Common myeloid progenitor, CD34-positive (primary cell): ENCODE results near the gene TMEM209.

Source experiments
- CTCF ChIA-PET: fragments of 350-600 bp; sonication (Branson Sonifier 250); formaldehyde crosslinking; loops from one replicate; lab custom pipeline; 2021; ENCODE audit warnings: antibody characterized with exemption; lab: Charles Lee
- POLR2A ChIA-PET: fragments of 350-600 bp; sonication (Branson Sonifier 250); formaldehyde crosslinking; loops from one replicate; lab custom pipeline; 2021; ENCODE audit warnings: antibody characterized with exemption; lab: Charles Lee
- DNase-seq, 3 donors: peaks; one replicate each; pipeline versions ENCODE4 v3.0.0 to v3.0.0-alpha.2; 2013
- H3K27ac ChIP-seq, 2 experiments: 1 replicate in 1 of 2; 2 replicates in 1 of 2; pipeline ENCODE4 v1.7.0; 2013; ENCODE audit warnings: inconsistent platforms in 2 of 2, low read length in 2 of 2, mild to moderate bottlenecking in 2 of 2, low read depth in 1 of 2, moderate library complexity in 1 of 2; ENCODE audit not compliant: severe bottlenecking in 2 of 2, insufficient read depth in 1 of 2, poor library complexity in 1 of 2
- H3K27me3 ChIP-seq, 5 experiments: replicated peaks in 2 of 5; 1 replicate in 3 of 5; 2 replicates in 2 of 5; pipeline versions ENCODE4 v1.6.1 to v1.7.0; 2013; ENCODE audit warnings: low read length in 4 of 5, mild to moderate bottlenecking in 2 of 5, moderate library complexity in 2 of 5, inconsistent platforms in 1 of 5; ENCODE audit not compliant: insufficient read depth in 5 of 5, control insufficient read depth in 4 of 5
- H3K36me3 ChIP-seq, 4 experiments: 1 replicate in 2 of 4; 2 replicates in 2 of 4; pipeline versions ENCODE4 v1.6.1 to v1.7.0; 2013; ENCODE audit warnings: low read length in 3 of 4, control low read depth in 1 of 4, mild to moderate bottlenecking in 1 of 4; ENCODE audit not compliant: control insufficient read depth in 4 of 4, insufficient read depth in 4 of 4
- H3K4me1 ChIP-seq, 4 experiments: 1 replicate in 3 of 4; 2 replicates in 1 of 4; pipeline versions ENCODE4 v1.6.1 to v1.7.1; 2013; ENCODE audit warnings: low read length in 3 of 4, mild to moderate bottlenecking in 3 of 4, control low read depth in 1 of 4, inconsistent platforms in 1 of 4, moderate library complexity in 1 of 4; ENCODE audit not compliant: control insufficient read depth in 4 of 4, insufficient read depth in 4 of 4; ENCODE audit errors: control extremely low read depth in 1 of 4
- H3K4me3 ChIP-seq, 7 experiments: 1 replicate in 4 of 7; 2 replicates in 3 of 7; pipeline versions ENCODE4 v1.5.1 to v1.7.0; 2013; ENCODE audit warnings: mild to moderate bottlenecking in 7 of 7, low read length in 6 of 7, moderate library complexity in 6 of 7, inconsistent platforms in 2 of 7, low read depth in 2 of 7, control low read depth in 1 of 7; ENCODE audit not compliant: insufficient read depth in 4 of 7, control insufficient read depth in 1 of 7; ENCODE audit errors: extremely low read depth in 1 of 7
- H3K9me3 ChIP-seq, 5 experiments: 1 replicate in 4 of 5; 2 replicates in 1 of 5; pipeline versions ENCODE4 v1.6.1 to v1.7.1; 2013; ENCODE audit warnings: low read length in 4 of 5, mild to moderate bottlenecking in 2 of 5, inconsistent platforms in 1 of 5, low read depth in 1 of 5, moderate library complexity in 1 of 5; ENCODE audit not compliant: control insufficient read depth in 4 of 5, insufficient read depth in 2 of 5; ENCODE audit errors: control extremely low read depth in 1 of 5
- WGBS: methylation state at CpG from one replicate; pipeline ENCODE4 v1.1.5; 2013; ENCODE audit not compliant: insufficient coverage; 5-methylcytosine and 5-hydroxymethylcytosine counted together

TMEM209 gene

GRCh38 chr7:130157700-130158099 lies 47.5 kb downstream of the TMEM209 start:
- ChIA-PET CTCF (interaction anchor here (0.9 kb wide), 1 partner anchor 16 kb away, joined by 3 read pairs; no protein-coding TSS in a partner anchor), POLR2A (interaction anchor here (0.7 kb wide), 1 partner anchor 8 kb away, joined by 3 read pairs; no protein-coding TSS in a partner anchor)
- Histone ChIP-seq H3K4me3 (no peak overlapping the region), H3K9me3 (peaks cover 0 to 11% (median 0%) of the 10 kb centered on the region in 5 experiments), H3K27ac (no peak overlapping the region), H3K27me3 (no peaks in the 10 kb centered on the region), H3K36me3 (peaks cover 2 to 23% (median 16%) of the 10 kb centered on the region in 4 experiments), H3K4me1 (peaks cover 0 to 2% (median 0%) of the 10 kb centered on the region in 4 experiments)
- DNase-seq, result no peak
- WGBS, result 88% methylated on average over 7 of the region's 7 CpGs

GRCh38 chr7:130156140-130156539 lies 49.1 kb downstream of the TMEM209 start:
- no peak overlapping the region for H3K4me3 ChIP-seq
- WGBS, result 98% methylated on average over 7 of the region's 7 CpGs
- POLR2A ChIA-PET, result no interaction called here
- H3K27ac ChIP-seq, result no peak overlapping the region
- peaks cover 0 to 2% (median 0%) of the 10 kb centered on the region in 4 experiments for H3K4me1 ChIP-seq
- CTCF ChIA-PET, result interaction anchor here (1.2 kb wide), 1 partner anchor 9 kb away, joined by 3 read pairs; no protein-coding TSS in a partner anchor
- H3K36me3 ChIP-seq, result peaks cover 0 to 10% (median 7%) of the 10 kb centered on the region in 4 experiments
- H3K27me3 ChIP-seq, result no peaks in the 10 kb centered on the region
- no peak for DNase-seq
- peaks cover 0 to 11% (median 0%) of the 10 kb centered on the region in 5 experiments for H3K9me3 ChIP-seq

GRCh38 chr7:130154501-130155317 lies 50.5 kb downstream of the TMEM209 start:
- CTCF ChIA-PET, result no interaction called here

GRCh38 chr7:130154131-130154500 lies 51.1 kb downstream of the TMEM209 start:
- Histone ChIP-seq H3K27me3 (no peaks in the 10 kb centered on the region), H3K4me1 (peaks cover 0 to 7% (median 5%) of the 10 kb centered on the region in 4 experiments), H3K9me3 (peaks cover 0 to 6% (median 0%) of the 10 kb centered on the region in 5 experiments), H3K27ac (no peak overlapping the region), H3K36me3 (no peaks in the 10 kb centered on the region), H3K4me3 (no peak overlapping the region)
- ChIA-PET POLR2A (no interaction called here), CTCF (interaction anchor here (0.9 kb wide), 1 partner anchor 82 kb away, joined by 3 read pairs; no protein-coding TSS in a partner anchor)
- no peak for DNase-seq
- WGBS, result 70% methylated on average over 3 of the region's 6 CpGs

More at GRCh38 chr7:130154501-130155317, 50.5 kb downstream of the TMEM209 start:
- no peak overlapping the region for H3K4me3 ChIP-seq
- H3K27me3 ChIP-seq, result no peaks in the 10 kb centered on the region
- H3K36me3 ChIP-seq, result peaks cover 0 to 1% (median 0%) of the 10 kb centered on the region in 4 experiments
- peaks cover 0 to 5% (median 0%) of the 10 kb centered on the region in 4 experiments for H3K4me1 ChIP-seq
- WGBS, result 94% methylated on average over 31 of the region's 31 CpGs
- POLR2A ChIA-PET, result no interaction called here
- no peak for DNase-seq
- H3K9me3 ChIP-seq, result peaks cover 0 to 6% (median 0%) of the 10 kb centered on the region in 5 experiments
- no peak overlapping the region for H3K27ac ChIP-seq

GRCh38 chr7:130153211-130153908 lies 51.8 kb downstream of the TMEM209 start:
- CTCF ChIA-PET, result interaction anchor here (0.9 kb wide), 1 partner anchor 81 kb away, joined by 3 read pairs; no protein-coding TSS in a partner anchor
- WGBS, result 89% methylated on average over 17 of the region's 29 CpGs
- DNase-seq, result no peak
- Histone ChIP-seq H3K27me3 (no peaks in the 10 kb centered on the region), H3K9me3 (peaks cover 0 to 6% (median 0%) of the 10 kb centered on the region in 5 experiments), H3K4me3 (no peak overlapping the region), H3K27ac (no peak overlapping the region), H3K36me3 (no peaks in the 10 kb centered on the region), H3K4me1 (peaks cover 0 to 7% (median 5%) of the 10 kb centered on the region in 4 experiments)
- POLR2A ChIA-PET, result no interaction called here

- H3K4me1 ChIP-seq, result peaks cover 0 to 7% (median 5%) of the 10 kb centered on the region in 4 experiments
- H3K4me3 ChIP-seq, result no peak overlapping the region
- ChIA-PET CTCF (no interaction called here), POLR2A (no interaction called here)
- peak in 2 of 3 donors; percentile 24 to 43 for DNase-seq
- no peaks in the 10 kb centered on the region for H3K27me3 ChIP-seq
- 92% methylated on average over 17 of the region's 17 CpGs for WGBS
- H3K9me3 ChIP-seq, result peaks cover 0 to 6% (median 0%) of the 10 kb centered on the region in 5 experiments
- H3K27ac ChIP-seq, result no peak overlapping the region
- no peaks in the 10 kb centered on the region for H3K36me3 ChIP-seq
Observed at GRCh38 chr7:130152493-130153210, 52.6 kb downstream of the TMEM209 start.
